Measurements from ENCODE around the gene TAF5L. TPM values are rescaled to one million over a fixed set of nuclear protein-coding genes. Genes with fewer than 3 reads are reported as not detected.

The TAF5L gene
- total and polyA plus RNA-seq, 8 donors = 15.9 to 21.6 (median 18.7) TPM

GRCh38 chr1:229671310-229671709 is 45.4 kb upstream of the TAF5L start:
- H3K4me3 ChIP-seq = no peak overlapping the region
- no peaks in the 10 kb centered on the region for H3K9me3 ChIP-seq
- no peaks in the 10 kb centered on the region for H3K36me3 ChIP-seq
- TF ChIP-seq CTCF (IDR thresholded peaks at IDR 0.05) = no peak
- ATAC-seq = no peak
- intact Hi-C loops (cut with DNase I) = no loop called here
- H3K4me1 ChIP-seq = no peaks in the 10 kb centered on the region
- no peak overlapping the region for H3K27ac ChIP-seq
- H3K27me3 ChIP-seq = no peaks in the 10 kb centered on the region
- DNase-seq = no peak

DNA sequence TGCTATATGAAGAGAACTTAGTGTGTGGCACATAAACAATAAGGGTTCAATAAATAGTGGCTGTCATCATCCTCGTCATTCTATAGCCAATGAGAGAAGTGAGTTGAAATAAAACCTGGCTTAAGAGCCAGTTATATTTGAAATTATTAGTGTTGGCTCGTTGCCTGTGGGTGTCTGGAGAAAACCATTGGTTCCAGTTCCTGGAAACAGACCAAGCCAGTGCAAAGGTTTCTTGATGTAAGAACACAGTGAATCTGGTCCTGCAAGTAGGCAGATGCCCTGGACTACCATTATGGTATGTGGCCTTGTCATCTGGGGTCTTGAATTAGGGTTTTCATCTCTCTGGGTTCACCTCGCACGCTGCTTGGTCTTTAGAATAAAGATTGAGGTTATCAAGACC is 43.4 kb upstream of the TAF5L start:
- no peaks in the 10 kb centered on the region for H3K9me3 ChIP-seq
- intact Hi-C loops (cut with DNase I) = no loop called here
- no peaks in the 10 kb centered on the region for H3K4me1 ChIP-seq
- H3K27me3 ChIP-seq = no peaks in the 10 kb centered on the region
- no peak overlapping the region for H3K4me3 ChIP-seq
- DNase-seq (no peak), ATAC-seq (no peak)
- TF ChIP-seq CTCF (IDR thresholded peaks at IDR 0.05) = no peak
- H3K36me3 ChIP-seq = no peaks in the 10 kb centered on the region
- no peak overlapping the region for H3K27ac ChIP-seq

DNA sequence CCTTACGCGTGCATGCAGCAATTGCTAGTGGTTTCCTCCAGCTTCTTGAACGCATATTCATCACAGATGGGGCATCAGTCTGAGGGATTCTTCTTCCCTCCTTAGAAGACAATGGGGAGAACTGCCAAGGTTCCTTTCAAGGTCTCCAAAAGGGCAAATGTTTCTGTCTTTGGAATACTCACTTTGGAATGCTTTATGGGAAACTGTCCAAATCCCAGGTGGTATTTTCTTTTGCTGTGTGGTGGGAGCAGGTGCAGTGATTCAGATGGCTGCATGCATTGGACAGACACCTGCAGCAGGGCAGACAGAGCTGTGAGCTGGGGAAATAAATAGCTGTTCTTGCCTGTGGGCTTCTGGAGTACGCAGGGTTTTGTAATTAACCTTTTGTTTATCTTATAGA is 40.7 kb upstream of the TAF5L start:
- Histone ChIP-seq H3K4me3 (no peak overlapping the region), H3K9me3 (no peaks in the 10 kb centered on the region), H3K36me3 (no peaks in the 10 kb centered on the region), H3K4me1 (peaks cover under 1 to 4% of the 10 kb centered on the region in 2 donors), H3K27ac (no peak overlapping the region), H3K27me3 (no peaks in the 10 kb centered on the region)
- TF ChIP-seq CTCF (IDR thresholded peaks at IDR 0.05) = no peak
- intact Hi-C loops (cut with DNase I) = no loop called here
- ATAC-seq = no peak
- no peak for DNase-seq

GRCh38 chr1:229665912-229666558 is 40.1 kb upstream of the TAF5L start:
- intact Hi-C loops (cut with DNase I) = no loop called here
- Histone ChIP-seq H3K27me3 (no peaks in the 10 kb centered on the region), H3K27ac (no peak overlapping the region), H3K4me3 (no peak overlapping the region), H3K36me3 (no peaks in the 10 kb centered on the region), H3K4me1 (peaks cover 3 to 4% of the 10 kb centered on the region in 2 donors), H3K9me3 (no peaks in the 10 kb centered on the region)
- ATAC-seq (no peak), DNase-seq (no peak)
- TF ChIP-seq CTCF (IDR thresholded peaks at IDR 0.05) = no peak

DNA sequence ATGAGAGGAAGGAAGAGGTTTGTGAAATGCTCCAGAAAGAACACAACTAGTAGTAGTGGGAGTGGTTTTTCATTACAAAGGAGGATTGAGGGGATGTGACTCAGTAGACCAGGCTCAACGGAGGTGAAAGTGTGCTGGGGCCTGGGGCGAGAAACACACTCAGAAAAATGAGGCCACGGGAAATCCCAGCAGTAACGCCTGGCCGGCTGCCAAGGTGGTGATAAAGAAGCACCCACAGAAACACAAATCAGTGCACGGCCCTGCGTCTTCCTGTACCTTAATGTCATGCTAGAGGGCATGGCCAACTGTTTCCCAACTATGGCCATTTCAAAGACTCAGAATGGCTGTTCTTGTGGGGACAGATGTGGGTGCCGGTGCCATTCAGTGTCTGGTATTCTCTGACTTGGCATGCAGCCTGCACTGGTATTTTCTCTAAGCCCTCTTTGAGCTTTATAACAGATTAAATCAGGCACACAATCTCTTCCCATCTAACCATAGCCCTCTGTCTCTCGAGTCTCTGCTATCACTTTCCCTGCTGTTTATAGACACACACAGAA is 38.3 kb upstream of the TAF5L start:
- no peak overlapping the region for H3K4me3 ChIP-seq
- DNase-seq (peak in 1 of 4 donors; percentile 68), ATAC-seq (no peak)
- peaks cover 0 to 9% of the 10 kb centered on the region in 2 donors for H3K36me3 ChIP-seq
- no peaks in the 10 kb centered on the region for H3K9me3 ChIP-seq
- no peaks in the 10 kb centered on the region for H3K27me3 ChIP-seq
- no peak for TF ChIP-seq CTCF (IDR thresholded peaks at IDR 0.05)
- intact Hi-C loops (cut with DNase I) = loop anchor here in 1 of 2 donors (5.0 kb wide), 2 partner anchors 603 to 648 kb away; no protein-coding TSS in a partner anchor
- peaks cover 3 to 4% of the 10 kb centered on the region in 2 donors for H3K4me1 ChIP-seq
- no peak overlapping the region for H3K27ac ChIP-seq
